Vagina (tissue), 2 donors: ENCODE results near the gene LRRN2.

Experiments used
- POLR2A ChIP-seq, 2 donors: fragments of 450-650 bp; IDR thresholded peaks; one replicate each; pipeline ENCODE4 v1.6.1; 2017; ENCODE audit warnings: antibody characterized with exemption in 2 of 2, mild to moderate bottlenecking in 2 of 2, moderate library complexity in 2 of 2
- POLR2AphosphoS5 ChIP-seq, 2 donors: sonication (generic); formaldehyde crosslinking; IDR thresholded peaks; one replicate each; pipeline ENCODE4 v1.9.0; 2017; ENCODE audit warnings: antibody characterized with exemption in 2 of 2, mild to moderate bottlenecking in 2 of 2, low read depth in 1 of 2; ENCODE audit not compliant: insufficient read depth in 1 of 2
- TF ChIP-seq, protein P1 (sequence below), 3 experiments: fragments of 450-650 bp in 2 of 3; fragments of 200-600 bp in 1 of 3; sonication (generic) in 1 of 3; IDR thresholded peaks; one replicate each; pipeline ENCODE4 v1.5.1; 2017 to 2019; ENCODE audit warnings: antibody characterized with exemption in 3 of 3, mild to moderate bottlenecking in 2 of 3, moderate library complexity in 2 of 3

DNA sequence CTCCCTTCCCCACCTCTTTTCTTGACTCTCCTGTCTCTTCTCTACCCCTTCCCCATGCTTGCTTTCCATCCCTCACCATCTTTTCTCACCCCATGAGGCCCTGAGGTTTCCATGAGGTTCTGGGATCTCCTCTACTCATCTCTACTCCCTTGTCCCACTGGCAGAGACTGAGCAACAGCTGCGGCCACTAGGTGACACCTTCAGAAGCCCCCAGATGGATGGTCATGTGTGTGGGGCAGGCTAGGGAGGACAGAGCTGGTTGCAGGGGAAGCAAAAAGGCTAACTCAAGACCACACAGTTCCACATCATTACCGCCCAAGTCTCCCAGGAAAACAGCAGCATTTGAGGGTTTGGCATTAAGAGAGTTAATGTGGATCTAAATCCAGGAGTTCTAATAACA is 45.0 kb downstream of the LRRN2 start:
- TF ChIP-seq, protein P1, sequence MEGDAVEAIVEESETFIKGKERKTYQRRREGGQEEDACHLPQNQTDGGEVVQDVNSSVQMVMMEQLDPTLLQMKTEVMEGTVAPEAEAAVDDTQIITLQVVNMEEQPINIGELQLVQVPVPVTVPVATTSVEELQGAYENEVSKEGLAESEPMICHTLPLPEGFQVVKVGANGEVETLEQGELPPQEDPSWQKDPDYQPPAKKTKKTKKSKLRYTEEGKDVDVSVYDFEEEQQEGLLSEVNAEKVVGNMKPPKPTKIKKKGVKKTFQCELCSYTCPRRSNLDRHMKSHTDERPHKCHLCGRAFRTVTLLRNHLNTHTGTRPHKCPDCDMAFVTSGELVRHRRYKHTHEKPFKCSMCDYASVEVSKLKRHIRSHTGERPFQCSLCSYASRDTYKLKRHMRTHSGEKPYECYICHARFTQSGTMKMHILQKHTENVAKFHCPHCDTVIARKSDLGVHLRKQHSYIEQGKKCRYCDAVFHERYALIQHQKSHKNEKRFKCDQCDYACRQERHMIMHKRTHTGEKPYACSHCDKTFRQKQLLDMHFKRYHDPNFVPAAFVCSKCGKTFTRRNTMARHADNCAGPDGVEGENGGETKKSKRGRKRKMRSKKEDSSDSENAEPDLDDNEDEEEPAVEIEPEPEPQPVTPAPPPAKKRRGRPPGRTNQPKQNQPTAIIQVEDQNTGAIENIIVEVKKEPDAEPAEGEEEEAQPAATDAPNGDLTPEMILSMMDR (IDR thresholded peaks at IDR 0.05), result no peak
- TF ChIP-seq POLR2A (IDR thresholded peaks at IDR 0.05) (no peak), POLR2AphosphoS5 (IDR thresholded peaks at IDR 0.05; ENCODE audit: insufficient read depth in 1 of 2, low read depth in 1 of 2) (no peak)
